DOHH2 (cell line): ENCODE measurements around the gene CCDC91.
"Not testable (repeated sequence)": the region's sequence is repeated elsewhere in the genome, so short reads cannot be mapped to it uniquely, and the experiment has no call there.

Source experiments
- CTCF ChIP-seq: fragments of 200-600 bp; sonication (generic); IDR thresholded peaks from one replicate; pipeline ENCODE4 v1.5.1; 2014; ENCODE audit warnings: antibody characterized with exemption, mild to moderate bottlenecking, low read depth, low read length; ENCODE audit not compliant: poor library complexity, severe bottlenecking
- EZH2phosphoT487 ChIP-seq: fragments of 200-600 bp; sonication (generic); IDR thresholded peaks from 2 replicates; pipeline ENCODE4 v1.6.1; 2017; ENCODE audit warnings: borderline replicate concordance, mild to moderate bottlenecking, antibody characterized with exemption, low read length, moderate library complexity, mixed read lengths

GRCh38 chr12:28476206-28476605, 285.9 kb downstream of the CCDC91 start:
- not testable (repeated sequence) for TF ChIP-seq CTCF, EZH2phosphoT487
